ENCODE results near the gene EFR3B. TPM values are rescaled to one million over a fixed set of nuclear protein-coding genes. Genes with fewer than 3 reads are reported as not detected.

EFR3B gene
- total and polyA plus RNA-seq, 2 of the 4 experiments (the other 2 are of a cell fraction): 0.38 to 0.90 TPM

- no peak overlapping the region for H2BK5ac ChIP-seq (ENCODE audit: low read depth, low read length, poor library complexity, severe bottlenecking)
- dilution Hi-C loops (cut with HindIII; ENCODE audit: low sequenced_read_pairs, unreplicated experiment): no loop called here
Measured at GRCh38 chr2:25056098-25056821, 14.4 kb downstream of the EFR3B start.

More at GRCh38 chr2:25056098-25056821, 14.4 kb downstream of the EFR3B start:
- Histone ChIP-seq H3K27ac (ENCODE audit: insufficient read depth, low read length) (no peak overlapping the region), H4K5ac (ENCODE audit: low read depth, low read length) (no peak overlapping the region), H3K4me1 (ENCODE audit: control insufficient read depth, insufficient read depth, low read length) (no peaks in the 10 kb centered on the region), H3K9me1 (ENCODE audit: insufficient read depth, low read length) (no peaks in the 10 kb centered on the region), H2AFZ (replicated peaks; ENCODE audit: low read length, poor library complexity) (peak overlapping the region; percentile 16), H3K36me3 (ENCODE audit: control insufficient read depth, insufficient read depth, low read length) (no peaks in the 10 kb centered on the region), H2BK15ac (ENCODE audit: low read depth, low read length) (no peak overlapping the region), H3K14ac (replicated peaks; ENCODE audit: low read depth, low read length) (no peak overlapping the region), H3K4me2 (ENCODE audit: low read depth, low read length) (no peak overlapping the region), H3K27me3 (ENCODE audit: control insufficient read depth, insufficient read depth, low read length) (no peaks in the 10 kb centered on the region; the same call in none of the 2 replicates), H3K23ac (ENCODE audit: low read depth, low read length) (no peak overlapping the region), H3K56ac (ENCODE audit: extremely low read depth, insufficient read depth, low read length) (no peak overlapping the region), H2AK9ac (replicated peaks; ENCODE audit: low read depth, low read length, poor library complexity) (no peak overlapping the region), H2BK20ac (ENCODE audit: low read depth, low read length) (no peak overlapping the region), H3K9me3 (ENCODE audit: control insufficient read depth, insufficient read depth, low read length) (no peaks in the 10 kb centered on the region), H2BK120ac (ENCODE audit: low read depth, low read length) (no peak overlapping the region), H3K79me1 (ENCODE audit: low read depth in 1 of 2, low read length in 2 of 2) (no peaks in the 10 kb centered on the region), H4K20me1 (ENCODE audit: insufficient read depth, low read length) (no peaks in the 10 kb centered on the region), H4K91ac (ENCODE audit: insufficient read depth, low read depth, low read length) (no peak overlapping the region), H3K4me3 (ENCODE audit: insufficient read depth, low read depth, low read length) (no peak overlapping the region), H4K8ac (ENCODE audit: low read depth in 2 of 2, low read length in 2 of 2) (no peak overlapping the region), H3K9ac (ENCODE audit: low read depth, low read length) (no peak overlapping the region), H3K4ac (ENCODE audit: low read depth, low read length) (no peak overlapping the region), H2AK5ac (ENCODE audit: low read depth, low read length) (no peak overlapping the region), H3K18ac (ENCODE audit: low read depth, low read length) (no peak overlapping the region)
- ATAC-seq (ENCODE audit: low read depth) (no peak), DNase-seq (no peak)
- intact Hi-C loops (cut with micrococcal nuclease) (no loop called here), in situ Hi-C loops (cut with MboI; ENCODE audit: low sequenced_read_pairs) (no loop called here)
- no TSS peak for BruUV-seq (replicated peaks)
- no CpG with 5 or more reads among the region's 9 CpGs for WGBS, 2 experiments (ENCODE audit: extremely low coverage in 2 of 2, insufficient read length in 1 of 2)
- TF ChIP-seq CTCF (conservative IDR thresholded peaks at IDR 0.05; ENCODE audit: low read depth, low read length) (no peak), RCOR1 (IDR thresholded peaks at IDR 0.05; ENCODE audit: insufficient replicate concordance, low read length) (no peak), USF2 (IDR thresholded peaks at IDR 0.05; ENCODE audit: low read depth, low read length) (no peak), RAD21 (IDR thresholded peaks at IDR 0.05; ENCODE audit: low read length) (no peak), POLR2A (IDR thresholded peaks at IDR 0.05; ENCODE audit: low read depth, low read length) (no peak), MAFK (IDR thresholded peaks at IDR 0.05; ENCODE audit: low read depth, low read length) (no peak), MAZ (IDR thresholded peaks at IDR 0.05; ENCODE audit: borderline replicate concordance, low read depth, low read length) (no peak)
- CTCF ChIA-PET: interaction anchor here (0.6 to 0.7 kb wide), 2 partner anchors 48 to 64 kb away, joined by 3 to 4 read pairs; no protein-coding TSS in a partner anchor
- POLR2A ChIA-PET (ENCODE audit: unreplicated experiment): no interaction called here

Measured in IMR-90 (cell line).